NCI-H345 treated with DMSO at 0.1 percent for 48 hours (cell line): ENCODE data around the gene CCDC12.

Source experiments
- DNase-seq: peaks from one replicate; lab custom pipeline; 2025; ENCODE audit not compliant: unreplicated experiment; lab: John Stamatoyannopoulos, UW

Gene CCDC12

DNA sequence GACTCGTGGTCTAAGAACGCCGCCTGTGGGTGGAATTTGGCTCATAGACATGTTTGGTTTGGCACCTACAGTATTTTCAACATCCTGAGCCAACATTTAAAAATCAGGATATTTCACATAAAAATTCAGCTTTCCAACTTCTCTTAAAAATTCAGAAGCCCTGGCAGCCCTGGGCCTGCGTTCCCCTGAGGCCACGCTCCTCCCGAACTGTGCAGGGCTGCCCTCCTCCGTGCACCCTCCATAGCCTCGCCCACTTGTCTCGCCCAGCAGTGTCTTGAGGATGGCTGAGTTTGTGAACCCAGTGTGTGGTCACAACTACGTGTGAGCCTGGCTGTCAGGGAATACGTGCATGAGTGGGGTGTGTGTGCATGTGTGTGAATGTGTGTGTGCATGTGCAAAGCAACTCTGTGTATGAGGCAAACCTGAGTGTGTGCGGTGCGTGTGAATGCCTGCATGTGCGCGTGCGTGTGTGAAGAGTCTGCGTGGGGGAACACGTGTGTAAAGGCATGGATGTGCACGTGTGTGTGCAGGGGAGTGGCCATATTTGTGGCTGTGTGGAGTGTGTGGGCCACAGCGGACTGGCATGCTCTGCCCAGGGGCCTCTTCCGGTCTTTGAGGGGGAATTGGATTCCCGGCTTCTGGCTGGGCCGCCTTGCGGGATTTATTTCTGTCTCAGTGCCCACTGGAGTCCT is 68.1 kb downstream of the CCDC12 start:
- no peak for DNase-seq

DNA sequence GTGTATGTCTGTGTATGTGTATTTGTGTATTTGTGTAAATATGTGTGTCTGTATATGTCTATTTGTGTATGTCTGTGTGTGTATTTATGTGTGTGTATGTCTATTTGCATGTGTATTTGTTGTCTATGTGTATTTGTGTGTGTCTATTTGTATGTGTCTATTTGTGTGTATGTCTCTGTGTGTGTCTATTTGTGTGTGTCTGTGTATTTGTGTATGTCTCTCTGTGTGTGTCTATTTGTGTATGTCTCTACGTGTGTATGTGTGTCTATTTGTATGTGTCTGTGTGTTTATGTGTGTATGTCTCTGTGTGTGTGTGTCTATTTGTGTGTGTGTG is 68.6 kb downstream of the CCDC12 start:
- no peak for DNase-seq

DNA sequence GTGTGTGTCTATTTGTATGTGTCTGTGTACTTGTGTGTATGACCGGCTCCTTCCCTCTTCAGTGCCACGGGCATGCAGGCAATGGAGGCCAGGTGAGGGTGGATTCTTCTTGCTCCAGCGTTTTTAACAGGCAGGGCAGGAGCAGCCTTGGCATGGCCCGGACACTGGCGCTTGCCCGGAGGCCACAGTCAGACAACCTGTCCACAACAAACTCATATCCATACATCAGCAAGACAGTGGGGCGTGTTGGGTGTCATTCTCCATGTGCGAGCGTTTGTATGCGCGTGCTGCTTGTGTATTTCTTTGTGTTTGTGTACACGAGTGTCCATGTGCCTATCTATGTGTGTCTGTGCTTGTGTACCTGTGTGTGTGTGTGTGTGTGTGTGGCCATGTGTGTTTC is 69.3 kb downstream of the CCDC12 start:
- DNase-seq = no peak

DNA sequence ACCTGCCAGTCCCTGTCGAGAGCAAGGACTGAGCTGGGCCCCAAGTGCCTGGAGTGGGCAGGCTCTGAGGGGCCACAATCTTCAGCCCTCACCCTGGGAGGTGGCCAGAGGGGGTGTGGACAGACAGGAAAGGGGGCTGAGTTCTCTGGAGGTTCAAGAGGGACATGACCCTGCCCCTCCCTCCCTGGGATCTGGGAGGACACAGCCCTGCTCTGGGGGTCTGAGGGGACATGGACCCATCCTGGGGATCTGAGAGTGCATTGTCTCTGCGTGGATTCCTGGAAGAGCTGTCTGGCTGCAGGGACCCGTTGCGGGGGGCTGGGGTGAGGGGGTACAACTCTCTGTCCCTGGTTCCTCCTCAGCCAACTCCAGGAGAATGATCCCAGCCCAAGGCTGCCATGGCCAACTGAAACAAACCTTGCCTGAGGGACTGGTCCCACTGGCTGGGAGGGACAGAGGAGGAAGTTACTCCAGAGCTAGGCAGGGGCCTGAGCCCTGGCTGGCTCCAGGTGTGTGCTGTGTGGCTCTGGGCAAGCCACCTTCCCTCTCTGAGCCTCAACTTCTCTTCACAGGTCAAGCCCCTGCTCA is 70.0 kb downstream of the CCDC12 start:
- no peak for DNase-seq

DNA sequence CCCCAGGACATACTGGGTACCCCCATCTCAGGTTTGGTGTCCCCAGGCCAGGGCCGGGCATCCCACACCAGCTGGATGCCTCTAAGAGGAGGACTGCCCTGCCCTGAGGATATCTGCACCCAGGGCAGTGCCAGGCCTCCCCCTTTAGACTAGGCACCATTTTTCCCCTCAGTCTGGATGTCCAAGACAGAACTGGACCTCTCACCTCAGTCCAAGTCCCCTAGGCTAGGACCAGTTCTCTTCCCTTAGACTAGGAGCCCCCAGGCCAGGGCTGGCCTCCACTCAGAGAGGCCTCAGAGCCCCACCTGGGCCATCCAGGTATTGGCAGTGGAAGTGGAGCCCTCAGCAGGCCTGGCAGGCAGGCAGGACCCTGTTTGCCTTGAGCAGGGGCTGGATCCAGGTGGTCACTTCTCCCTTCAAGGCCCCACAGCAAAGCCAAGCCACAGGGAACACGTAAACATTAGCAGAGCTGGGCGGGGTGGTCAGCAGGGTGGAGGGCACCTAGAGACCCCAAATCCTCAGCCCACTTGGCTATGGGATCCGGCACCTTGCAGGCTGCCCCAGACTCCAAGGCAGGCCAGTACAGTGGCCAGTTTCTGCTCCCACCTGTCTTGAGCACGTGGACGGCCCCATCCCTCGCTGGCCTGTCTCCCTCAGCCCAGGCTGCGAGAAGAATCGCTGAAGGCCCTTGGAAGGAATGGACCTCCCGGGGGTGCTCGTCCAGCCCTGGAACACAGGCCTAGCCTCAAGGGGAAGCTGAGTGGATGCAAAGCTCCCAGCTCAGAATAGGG is 70.7 kb downstream of the CCDC12 start:
- DNase-seq = no peak

DNA sequence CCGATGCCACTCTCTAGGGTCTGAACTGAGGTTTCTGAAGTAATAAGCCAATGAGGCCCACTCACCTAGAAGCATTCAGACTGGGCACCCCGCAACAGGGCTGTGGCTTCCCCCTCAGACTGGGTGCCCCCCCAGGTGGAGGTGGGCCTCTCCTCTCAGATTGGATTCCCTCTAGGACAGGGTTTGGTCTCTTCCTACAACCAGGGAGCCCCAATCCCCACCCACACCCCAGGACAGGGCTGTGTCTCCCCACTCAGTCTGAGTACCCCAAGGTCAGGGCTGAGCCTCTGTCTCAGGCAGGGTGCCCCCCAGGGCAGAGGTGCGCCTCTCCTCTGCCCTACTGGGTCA is 71.4 kb downstream of the CCDC12 start:
- DNase-seq = no peak

DNA sequence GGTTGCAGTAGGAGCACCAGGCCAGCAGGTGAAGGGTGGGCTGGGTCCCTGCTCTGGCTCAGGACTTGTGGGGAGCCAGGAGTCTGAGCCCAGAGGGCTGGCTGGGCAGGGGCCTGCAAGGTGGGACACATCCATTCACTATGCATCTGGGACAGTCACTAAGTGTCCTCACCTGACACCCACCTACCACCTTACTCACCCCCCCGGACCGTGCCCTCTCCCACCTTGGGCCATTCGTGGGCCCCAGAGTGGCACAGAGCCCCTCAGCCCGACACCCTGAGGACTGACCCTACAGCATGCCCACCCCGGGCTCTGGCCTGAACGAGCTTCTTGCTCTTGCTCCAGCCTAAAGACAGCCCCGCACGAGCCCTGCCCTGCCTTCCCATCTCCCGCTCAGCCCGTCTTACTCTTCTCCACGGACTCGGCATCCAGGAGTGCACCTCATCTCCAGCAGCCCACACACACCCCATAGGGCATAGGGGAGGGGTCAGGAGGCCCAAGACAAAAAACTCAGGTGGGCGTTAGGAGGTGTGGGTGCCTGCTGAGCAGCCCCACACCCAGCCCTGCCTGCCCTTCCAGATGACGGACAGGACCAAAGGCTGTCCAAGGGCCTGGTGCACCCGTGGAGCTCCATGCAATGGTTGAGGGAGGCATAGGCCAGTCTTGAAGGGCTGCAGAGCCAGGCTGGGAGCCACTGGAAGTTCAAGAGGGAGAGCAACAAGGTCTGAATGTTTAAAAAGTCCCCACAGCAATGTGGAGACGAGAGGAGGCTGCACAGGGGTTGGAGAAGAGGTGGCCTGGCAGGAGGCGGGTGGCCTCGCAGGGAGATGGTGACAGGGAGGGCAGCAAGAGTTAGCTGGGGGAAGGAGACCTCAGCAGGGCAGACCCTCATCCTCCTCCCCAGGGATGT is 72.0 kb downstream of the CCDC12 start:
- no peak for DNase-seq

DNA sequence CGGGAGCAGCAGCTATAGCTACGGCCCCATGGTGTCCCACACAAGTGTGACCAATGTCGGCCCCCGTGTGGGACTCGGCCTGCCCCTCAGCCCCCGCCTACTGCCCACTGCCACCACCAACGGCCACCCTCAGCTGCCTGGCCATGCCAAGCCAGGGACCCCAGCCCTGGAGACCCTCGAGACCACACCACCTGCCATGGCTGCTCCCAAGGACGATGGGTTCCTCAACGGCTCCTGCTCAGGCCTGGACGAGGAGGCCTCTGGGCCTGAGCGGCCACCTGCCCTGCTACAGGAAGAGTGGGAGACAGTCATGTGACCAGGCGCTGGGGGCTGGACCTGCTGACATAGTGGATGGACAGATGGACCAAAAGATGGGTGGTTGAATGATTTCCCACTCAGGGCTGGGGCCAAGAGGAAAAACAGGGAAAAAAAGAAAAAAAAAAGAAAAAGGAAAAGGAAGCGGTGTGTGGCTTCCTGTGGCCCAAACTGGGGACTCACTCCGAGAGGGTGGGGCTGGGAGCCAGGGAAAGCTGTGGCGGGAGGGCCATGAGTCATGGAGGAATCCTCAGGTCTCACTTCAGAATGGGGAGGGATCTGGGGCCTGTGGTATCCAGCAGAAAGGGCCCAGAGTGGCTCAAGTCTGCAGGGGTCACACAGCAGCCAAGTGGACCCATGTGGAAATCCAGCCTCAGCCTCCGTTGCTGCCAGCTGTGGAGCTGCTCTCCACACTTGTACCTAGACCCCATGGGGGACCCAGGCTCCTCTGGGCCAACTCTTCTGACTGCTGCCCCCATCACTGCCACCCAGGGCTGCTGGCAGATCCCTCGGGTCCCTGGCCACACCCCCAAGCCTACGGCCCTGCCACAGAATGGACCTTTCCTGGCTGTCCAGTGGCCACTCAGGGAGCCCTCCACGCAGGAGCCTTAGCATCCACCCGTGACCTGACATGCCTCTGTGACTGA is 72.9 kb downstream of the CCDC12 start:
- DNase-seq = no peak

DNA sequence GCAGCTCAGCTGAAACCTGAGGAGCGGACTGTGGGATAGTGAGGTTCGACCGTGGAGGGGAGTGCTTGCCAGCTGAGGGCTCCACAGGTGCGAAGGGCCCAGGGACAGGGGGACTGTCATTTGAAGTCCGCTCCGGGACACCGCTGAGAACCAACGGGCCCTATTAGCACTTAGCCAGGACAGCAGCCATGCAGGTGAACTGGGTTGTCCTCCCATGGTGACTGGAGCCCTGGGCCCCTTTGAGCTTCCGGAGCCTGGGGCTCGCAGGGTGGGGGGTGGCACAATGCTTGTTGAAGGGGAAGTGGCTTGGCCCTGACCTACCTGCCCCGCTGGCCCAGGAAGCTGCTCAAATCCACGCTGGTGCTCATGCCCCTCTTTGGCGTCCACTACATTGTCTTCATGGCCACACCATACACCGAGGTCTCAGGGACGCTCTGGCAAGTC is 74.3 kb downstream of the CCDC12 start:
- no peak for DNase-seq

DNA sequence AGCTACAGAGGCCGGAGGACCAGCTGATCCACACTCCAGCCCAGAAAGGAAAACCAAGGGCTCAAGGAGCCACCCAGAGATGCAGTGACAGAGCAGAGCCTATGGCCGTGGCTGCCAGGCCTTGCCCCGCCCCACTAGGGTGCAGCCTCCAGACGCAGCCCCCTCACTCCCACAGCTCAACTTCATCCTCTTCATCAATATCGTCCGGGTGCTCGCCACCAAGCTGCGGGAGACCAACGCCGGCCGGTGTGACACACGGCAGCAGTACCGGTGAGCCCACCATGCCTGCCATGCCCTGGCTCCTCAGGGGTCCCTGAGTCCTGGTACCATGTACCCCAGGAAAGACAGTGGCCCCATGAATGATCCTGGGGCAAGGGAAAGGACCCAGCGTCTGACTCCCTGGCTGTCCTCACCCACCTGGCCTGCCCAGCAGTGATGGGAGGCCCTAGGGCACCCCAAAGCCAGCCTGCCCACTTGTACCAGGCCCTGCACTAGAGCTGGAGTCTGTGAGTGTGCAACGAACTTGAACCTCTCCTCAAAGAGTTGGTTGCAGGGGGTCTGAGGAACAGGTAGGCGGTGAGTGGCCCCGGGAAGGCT is 74.9 kb downstream of the CCDC12 start:
- DNase-seq = no peak

DNA sequence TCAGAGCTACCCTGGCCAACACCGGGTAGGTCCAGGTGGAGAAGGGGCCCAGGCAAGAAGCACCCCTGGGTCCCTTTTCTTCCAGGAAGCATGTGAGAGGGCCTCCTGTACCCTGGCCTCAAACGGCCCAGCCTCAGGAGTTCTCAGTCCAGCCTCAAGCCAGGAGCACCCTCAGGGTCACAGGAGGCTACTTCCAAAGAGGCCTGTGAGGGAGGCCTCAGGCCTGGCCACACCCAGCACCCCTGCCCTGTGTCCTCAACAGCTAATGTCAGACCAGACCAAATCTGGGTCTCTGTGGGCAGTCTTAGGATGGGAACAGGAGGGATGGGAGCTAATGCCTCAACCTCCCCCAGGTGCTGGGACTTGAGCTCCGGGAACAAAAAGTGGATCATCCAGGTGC is 75.5 kb downstream of the CCDC12 start:
- DNase-seq = no peak

DNA sequence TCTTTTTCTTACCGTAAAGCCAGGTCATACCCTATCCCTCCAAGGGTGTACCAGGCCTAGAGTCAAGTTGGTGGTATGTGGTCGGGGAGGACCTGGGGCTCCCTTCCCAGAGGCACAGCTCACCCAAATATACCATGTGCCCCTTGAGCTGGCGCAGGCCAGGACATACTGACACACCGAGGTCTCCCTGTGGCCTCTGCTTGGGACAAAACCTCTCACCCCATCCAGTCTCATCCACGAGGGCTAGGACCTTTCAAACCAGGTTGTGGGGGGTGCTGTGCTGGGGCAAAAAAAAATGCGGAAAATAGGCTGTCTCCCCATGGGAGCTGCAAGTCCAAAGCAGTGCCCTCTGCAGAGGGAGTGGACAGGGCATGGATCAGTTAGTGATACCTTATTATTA is 76.2 kb downstream of the CCDC12 start:
- DNase-seq = no peak

DNA sequence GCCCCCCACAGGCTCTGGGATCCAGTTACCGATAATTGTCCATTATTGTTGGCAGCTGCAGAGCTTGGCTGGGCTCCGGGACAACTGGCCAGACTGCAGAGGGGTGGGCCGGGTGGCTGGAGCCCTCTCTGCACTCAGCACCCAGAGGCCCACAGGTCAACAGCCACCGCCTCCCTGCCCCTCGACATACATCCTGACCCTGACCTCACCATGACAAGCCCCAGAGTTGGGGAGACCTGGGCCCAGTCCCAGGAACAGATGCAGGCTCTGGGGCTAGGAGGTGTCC is 76.6 kb downstream of the CCDC12 start:
- DNase-seq = no peak

DNA sequence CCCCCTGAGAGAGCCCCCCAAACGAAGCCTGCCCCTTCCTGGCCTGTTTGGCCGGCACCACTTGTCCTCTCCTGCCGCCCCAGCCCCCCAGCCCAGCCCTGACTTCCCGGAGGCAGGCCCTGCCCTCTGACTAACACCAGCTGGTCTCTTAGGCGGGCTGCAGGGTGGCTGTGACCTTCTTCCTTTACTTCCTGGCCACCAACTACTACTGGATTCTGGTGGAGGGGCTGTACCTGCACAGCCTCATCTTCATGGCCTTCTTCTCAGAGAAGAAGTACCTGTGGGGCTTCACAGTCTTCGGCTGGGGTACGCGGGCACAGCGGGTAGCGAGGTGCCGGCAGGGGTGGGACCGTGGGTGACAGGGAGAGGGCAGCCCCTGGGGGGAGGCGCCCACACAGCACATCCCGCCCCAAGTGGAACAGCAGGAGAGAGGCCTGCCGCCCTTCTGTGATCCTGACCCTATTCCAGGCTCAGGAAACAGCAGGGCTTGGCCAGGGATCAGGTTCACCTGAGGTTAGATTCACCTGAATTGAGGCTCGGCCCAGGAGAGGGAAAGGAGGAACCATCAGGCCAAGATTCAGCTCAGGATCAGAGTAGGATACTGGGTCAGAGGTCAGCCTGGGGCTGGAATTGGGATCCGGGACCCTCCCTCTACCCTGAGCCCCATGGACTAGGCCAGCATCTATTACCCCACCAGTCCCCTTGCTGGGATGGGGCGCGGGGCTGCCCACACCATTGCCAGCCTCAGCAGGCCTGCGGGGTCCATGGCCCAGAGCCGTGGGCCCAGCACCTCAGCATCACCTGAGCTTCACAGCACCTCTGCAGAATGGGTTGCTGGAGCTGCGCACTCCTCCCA is 77.2 kb downstream of the CCDC12 start:
- no peak for DNase-seq

DNA sequence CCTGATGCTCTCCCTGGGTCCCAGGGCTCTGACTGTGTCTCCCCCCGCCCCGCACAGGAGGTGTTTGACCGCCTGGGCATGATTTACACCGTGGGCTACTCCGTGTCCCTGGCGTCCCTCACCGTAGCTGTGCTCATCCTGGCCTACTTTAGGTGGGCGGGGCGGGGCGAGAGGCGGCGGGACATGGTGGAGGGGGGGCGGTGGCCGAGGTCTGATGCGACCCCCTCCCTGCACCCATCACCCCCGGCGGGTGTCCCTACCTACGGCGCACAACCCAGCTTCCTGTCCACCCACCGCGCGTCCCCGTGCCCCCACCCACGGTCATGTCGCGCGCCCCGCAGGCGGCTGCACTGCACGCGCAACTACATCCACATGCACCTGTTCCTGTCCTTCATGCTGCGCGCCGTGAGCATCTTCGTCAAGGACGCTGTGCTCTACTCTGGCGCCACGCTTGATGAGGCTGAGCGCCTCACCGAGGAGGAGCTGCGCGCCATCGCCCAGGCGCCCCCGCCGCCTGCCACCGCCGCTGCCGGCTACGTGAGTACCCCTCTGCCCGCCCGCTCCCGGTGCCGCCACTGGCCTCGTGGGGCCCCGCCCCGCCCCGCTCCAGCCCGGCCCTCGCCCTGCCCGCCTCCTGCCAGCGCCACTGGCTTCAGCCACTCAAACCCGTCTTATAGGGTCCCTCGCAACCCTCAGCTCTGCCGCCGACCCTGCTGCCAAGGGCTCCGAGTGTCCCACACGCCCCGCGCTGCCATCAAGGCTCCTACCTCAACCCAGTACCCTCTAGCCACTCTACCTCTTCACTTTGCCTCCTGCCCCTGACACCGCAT is 78.0 kb downstream of the CCDC12 start:
- no peak for DNase-seq

DNA sequence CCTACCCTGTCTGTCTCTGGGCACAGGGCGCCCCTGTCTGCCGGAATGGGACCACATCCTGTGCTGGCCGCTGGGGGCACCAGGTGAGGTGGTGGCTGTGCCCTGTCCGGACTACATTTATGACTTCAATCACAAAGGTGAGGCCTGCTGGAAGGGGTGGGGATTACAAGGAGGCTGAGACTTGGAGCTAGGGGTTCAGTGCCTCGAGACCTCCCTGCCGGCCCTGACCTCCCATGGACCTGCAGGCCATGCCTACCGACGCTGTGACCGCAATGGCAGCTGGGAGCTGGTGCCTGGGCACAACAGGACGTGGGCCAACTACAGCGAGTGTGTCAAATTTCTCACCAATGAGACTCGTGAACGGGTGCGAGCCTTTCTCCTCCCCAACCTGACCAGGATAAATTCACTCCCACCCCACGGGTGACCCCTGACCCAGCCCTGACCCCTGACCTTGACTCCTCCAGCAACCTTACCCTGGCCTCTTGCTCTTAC is 78.7 kb downstream of the CCDC12 start:
- DNase-seq = no peak

DNA sequence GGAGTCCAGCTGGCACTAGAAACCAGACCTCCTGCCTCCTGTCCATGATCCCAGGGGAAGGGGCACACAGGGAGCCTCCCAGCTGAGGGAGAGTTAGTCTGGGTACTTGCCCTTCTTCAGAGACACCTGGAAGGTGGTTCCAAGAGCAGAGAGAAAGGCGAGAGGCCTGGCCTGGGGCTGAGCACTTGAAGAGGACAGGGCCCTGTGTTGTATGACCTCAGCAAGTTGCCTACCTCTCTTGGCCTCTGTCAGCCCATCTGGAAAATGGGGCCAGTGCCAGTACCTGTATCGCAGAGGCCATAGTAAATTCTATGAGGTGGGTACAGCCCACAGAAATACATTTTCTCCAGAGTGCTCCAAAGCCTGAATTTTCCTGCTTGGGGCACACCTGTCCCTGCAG is 79.5 kb downstream of the CCDC12 start:
- DNase-seq = no peak

DNA sequence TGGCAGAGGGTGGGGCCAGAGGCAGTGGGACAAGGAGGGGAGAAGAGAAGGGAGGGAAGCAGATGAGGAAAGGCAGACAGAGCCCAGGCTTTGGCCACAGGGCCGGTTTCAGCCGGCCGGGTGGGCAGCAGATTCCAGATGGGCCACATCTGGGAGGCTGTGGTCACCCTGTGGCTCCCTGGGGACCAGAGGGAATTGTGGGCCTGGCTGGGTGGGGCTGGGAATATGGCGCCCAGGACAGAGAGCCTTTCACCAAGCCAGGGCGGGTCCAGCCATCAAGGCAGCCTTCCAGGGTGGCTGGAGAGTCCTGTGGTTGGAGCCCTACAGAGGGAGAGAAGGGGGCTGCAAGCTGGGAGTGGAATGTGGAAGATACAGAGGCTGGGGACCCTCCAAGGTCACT is 80.2 kb downstream of the CCDC12 start:
- no peak for DNase-seq
